H4 (cell line): ENCODE results near the gene SCGB3A1. TPM values are rescaled to one million over a fixed set of nuclear protein-coding genes. Genes with fewer than 3 reads are reported as not detected.

Source experiments
- DNase-seq: peaks from one replicate; pipeline ENCODE4 v3.0.0-alpha.2; 2015; ENCODE audit warnings: low spot score
- total RNA-seq: library from RNA; depleted of rRNA; stranded (reverse); fragments of >200 nt; shearing (Covaris generic); gene quantifications from 2 replicates; pipeline ENCODE4 v1.2.3, GENCODE V29; 2014

Gene SCGB3A1
- total RNA-seq, 1 experiment from 2014 or later: not detected

GRCh38 chr5:180625791-180626660, 34.7 kb upstream of the SCGB3A1 start:
- no peak for DNase-seq

- DNase-seq: no peak
Observed at GRCh38 chr5:180625125-180625790, 34.0 kb upstream of the SCGB3A1 start.

GRCh38 chr5:180624587-180624986, 33.3 kb upstream of the SCGB3A1 start:
- no peak for DNase-seq

- no peak for DNase-seq
Observed at GRCh38 chr5:180623844-180624243, 32.5 kb upstream of the SCGB3A1 start.

GRCh38 chr5:180623411-180623834, 32.1 kb upstream of the SCGB3A1 start:
- no peak for DNase-seq

GRCh38 chr5:180622910-180623309, 31.6 kb upstream of the SCGB3A1 start:
- DNase-seq: no peak

- DNase-seq: no peak
Observed at GRCh38 chr5:180621311-180621710, 30.0 kb upstream of the SCGB3A1 start.

- DNase-seq: no peak
Observed at GRCh38 chr5:180620014-180620413, 28.7 kb upstream of the SCGB3A1 start.

GRCh38 chr5:180619563-180619915, 28.2 kb upstream of the SCGB3A1 start:
- no peak for DNase-seq

GRCh38 chr5:180618829-180619562, 27.7 kb upstream of the SCGB3A1 start:
- DNase-seq: no peak

- no peak for DNase-seq
Observed at GRCh38 chr5:180618487-180618828, 27.2 kb upstream of the SCGB3A1 start.

GRCh38 chr5:180613814-180614188, 22.5 kb upstream of the SCGB3A1 start:
- DNase-seq: no peak

GRCh38 chr5:180613188-180613813, 22.0 kb upstream of the SCGB3A1 start:
- no peak for DNase-seq

GRCh38 chr5:180612683-180613082, 21.4 kb upstream of the SCGB3A1 start:
- no peak for DNase-seq

- DNase-seq: no peak
Observed at GRCh38 chr5:180611140-180611850, 20.0 kb upstream of the SCGB3A1 start.

- no peak for DNase-seq
Observed at GRCh38 chr5:180609817-180610550, 18.7 kb upstream of the SCGB3A1 start.

GRCh38 chr5:180609386-180609785, 18.1 kb upstream of the SCGB3A1 start:
- no peak for DNase-seq

- DNase-seq: no peak
Observed at GRCh38 chr5:180608572-180609310, 17.4 kb upstream of the SCGB3A1 start.

GRCh38 chr5:180607861-180608571, 16.7 kb upstream of the SCGB3A1 start:
- DNase-seq: no peak
